Thyroid gland (tissue), 4 donors: ENCODE measurements around the gene SOD3.

Experiments
- POLR2A ChIP-seq, 2 donors: fragments of 450-650 bp; IDR thresholded peaks; one replicate each; pipeline ENCODE4 v1.6.1; 2017; ENCODE audit warnings: antibody characterized with exemption in 2 of 2, mild to moderate bottlenecking in 2 of 2, moderate library complexity in 1 of 2
- TF ChIP-seq, protein P1 (sequence below), 6 experiments: fragments of 200-600 bp in 3 of 6; fragments of 450-650 bp in 3 of 6; sonication (generic) in 3 of 6; IDR thresholded peaks; one replicate each; pipeline ENCODE4 v1.5.1; 2016 to 2019; ENCODE audit warnings: antibody characterized with exemption in 6 of 6, mild to moderate bottlenecking in 2 of 6, inconsistent platforms in 1 of 6, moderate library complexity in 1 of 6

DNA sequence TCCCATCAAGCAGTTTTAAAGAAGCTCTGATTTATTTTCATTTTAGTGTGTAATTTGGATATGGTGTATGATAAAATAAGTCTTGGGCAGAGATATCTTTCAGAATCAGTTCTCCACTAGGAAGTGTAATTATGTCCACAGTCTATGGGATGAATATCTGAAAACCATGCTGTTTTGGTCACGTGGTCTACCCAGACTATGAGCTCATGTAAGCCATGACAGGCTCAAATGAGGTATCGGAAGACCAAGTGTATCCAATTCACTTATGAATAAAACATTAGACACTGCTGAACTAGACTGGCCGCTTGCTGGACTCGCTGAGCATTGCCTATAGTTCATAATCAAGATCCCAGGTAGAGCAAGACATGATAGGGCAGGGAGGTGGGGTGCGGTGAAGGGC is 50.5 kb downstream of the SOD3 start:
- TF ChIP-seq, protein P1, sequence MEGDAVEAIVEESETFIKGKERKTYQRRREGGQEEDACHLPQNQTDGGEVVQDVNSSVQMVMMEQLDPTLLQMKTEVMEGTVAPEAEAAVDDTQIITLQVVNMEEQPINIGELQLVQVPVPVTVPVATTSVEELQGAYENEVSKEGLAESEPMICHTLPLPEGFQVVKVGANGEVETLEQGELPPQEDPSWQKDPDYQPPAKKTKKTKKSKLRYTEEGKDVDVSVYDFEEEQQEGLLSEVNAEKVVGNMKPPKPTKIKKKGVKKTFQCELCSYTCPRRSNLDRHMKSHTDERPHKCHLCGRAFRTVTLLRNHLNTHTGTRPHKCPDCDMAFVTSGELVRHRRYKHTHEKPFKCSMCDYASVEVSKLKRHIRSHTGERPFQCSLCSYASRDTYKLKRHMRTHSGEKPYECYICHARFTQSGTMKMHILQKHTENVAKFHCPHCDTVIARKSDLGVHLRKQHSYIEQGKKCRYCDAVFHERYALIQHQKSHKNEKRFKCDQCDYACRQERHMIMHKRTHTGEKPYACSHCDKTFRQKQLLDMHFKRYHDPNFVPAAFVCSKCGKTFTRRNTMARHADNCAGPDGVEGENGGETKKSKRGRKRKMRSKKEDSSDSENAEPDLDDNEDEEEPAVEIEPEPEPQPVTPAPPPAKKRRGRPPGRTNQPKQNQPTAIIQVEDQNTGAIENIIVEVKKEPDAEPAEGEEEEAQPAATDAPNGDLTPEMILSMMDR (IDR thresholded peaks at IDR 0.05) = no peak
- no peak for TF ChIP-seq POLR2A (IDR thresholded peaks at IDR 0.05)
